ENCODE results near the gene ASTN2. TPM values are rescaled to one million over a fixed set of nuclear protein-coding genes. Genes with fewer than 3 reads are reported as not detected.

Gene ASTN2
- total RNA-seq, 6 experiments from 2014 or later, result 0.91 to 3.1 (median 2.5) TPM

DNA sequence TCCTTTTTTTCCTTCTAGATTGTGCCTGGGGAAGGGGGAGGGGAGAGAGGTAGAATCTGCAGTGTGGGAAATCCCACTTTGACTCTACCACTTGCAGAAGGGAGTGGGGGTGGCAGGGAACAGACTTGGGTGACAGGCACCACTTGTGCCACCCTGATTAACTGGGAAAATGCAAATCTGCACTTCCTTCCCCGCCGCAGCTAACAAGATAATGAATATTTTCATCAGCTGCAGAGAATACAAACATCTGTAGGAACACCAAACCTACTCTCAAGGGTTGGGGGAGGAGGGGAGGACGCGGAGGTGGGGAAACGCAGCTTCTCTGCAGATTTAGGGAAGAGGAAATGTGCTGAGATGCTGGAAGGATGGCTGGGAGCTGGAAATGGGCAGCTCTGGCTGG is 654.2 kb downstream of the ASTN2 start:
- intact Hi-C loops (cut with DNase I), result no loop called here
- no peaks in the 10 kb centered on the region for H3K27me3 ChIP-seq

DNA sequence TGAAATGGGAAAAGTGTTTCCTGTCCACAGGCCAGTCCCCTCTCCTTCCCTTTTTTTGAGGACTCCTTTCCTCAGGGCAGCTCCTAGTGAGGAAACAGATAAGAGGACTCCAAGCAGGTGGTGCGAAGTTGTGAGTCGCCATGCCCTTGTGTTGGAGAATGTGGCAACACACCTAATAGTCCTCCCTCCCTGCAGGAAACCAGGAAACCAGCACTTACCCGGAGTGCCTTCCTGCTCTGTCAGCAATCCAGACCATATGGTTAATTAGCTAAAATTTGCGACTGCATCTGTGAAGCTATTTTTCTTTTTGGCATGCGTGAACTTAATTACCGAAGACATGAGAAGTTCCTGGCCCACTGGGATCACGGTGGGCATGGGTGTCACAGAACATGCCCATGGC is 657.8 kb downstream of the ASTN2 start:
- H3K4me1 ChIP-seq, result no peaks in the 10 kb centered on the region
- TF ChIP-seq, protein P1, sequence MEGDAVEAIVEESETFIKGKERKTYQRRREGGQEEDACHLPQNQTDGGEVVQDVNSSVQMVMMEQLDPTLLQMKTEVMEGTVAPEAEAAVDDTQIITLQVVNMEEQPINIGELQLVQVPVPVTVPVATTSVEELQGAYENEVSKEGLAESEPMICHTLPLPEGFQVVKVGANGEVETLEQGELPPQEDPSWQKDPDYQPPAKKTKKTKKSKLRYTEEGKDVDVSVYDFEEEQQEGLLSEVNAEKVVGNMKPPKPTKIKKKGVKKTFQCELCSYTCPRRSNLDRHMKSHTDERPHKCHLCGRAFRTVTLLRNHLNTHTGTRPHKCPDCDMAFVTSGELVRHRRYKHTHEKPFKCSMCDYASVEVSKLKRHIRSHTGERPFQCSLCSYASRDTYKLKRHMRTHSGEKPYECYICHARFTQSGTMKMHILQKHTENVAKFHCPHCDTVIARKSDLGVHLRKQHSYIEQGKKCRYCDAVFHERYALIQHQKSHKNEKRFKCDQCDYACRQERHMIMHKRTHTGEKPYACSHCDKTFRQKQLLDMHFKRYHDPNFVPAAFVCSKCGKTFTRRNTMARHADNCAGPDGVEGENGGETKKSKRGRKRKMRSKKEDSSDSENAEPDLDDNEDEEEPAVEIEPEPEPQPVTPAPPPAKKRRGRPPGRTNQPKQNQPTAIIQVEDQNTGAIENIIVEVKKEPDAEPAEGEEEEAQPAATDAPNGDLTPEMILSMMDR (IDR thresholded peaks at IDR 0.05), result no peak
- H3K36me3 ChIP-seq, result no peaks in the 10 kb centered on the region
- ATAC-seq (no peak), DNase-seq (no peak)
- H3K27ac ChIP-seq, result no peak overlapping the region
- no peak overlapping the region for H3K4me3 ChIP-seq
- WGBS (ENCODE audit: insufficient coverage, low coverage, low lambda C conversion rate, missing lambda C conversion rate), result 43% methylated on average over 7 of the region's 7 CpGs
- H3K9me3 ChIP-seq, result no peaks in the 10 kb centered on the region
- intact Hi-C loops (cut with DNase I), result no loop called here
- no peaks in the 10 kb centered on the region for H3K27me3 ChIP-seq

More for the DNA sequence above, 654.2 kb downstream of the ASTN2 start:
- no peak for ATAC-seq
- TF ChIP-seq, protein P1 (IDR thresholded peaks at IDR 0.05), result no peak
- no peak for TF ChIP-seq POLR2A (IDR thresholded peaks at IDR 0.05)
- Histone ChIP-seq H3K36me3 (no peaks in the 10 kb centered on the region), H3K27ac (no peak overlapping the region), H3K4me3 (no peak overlapping the region), H3K4me1 (no peaks in the 10 kb centered on the region), H3K9me3 (no peaks in the 10 kb centered on the region)
- no peak for DNase-seq
- 47% methylated on average over 5 of the region's 5 CpGs for WGBS (ENCODE audit: insufficient coverage, low coverage, low lambda C conversion rate, missing lambda C conversion rate)

- no peak for DNase-seq
- TF ChIP-seq POLR2A (IDR thresholded peaks at IDR 0.05), result no peak
- TF ChIP-seq, protein P1 (IDR thresholded peaks at IDR 0.05), result no peak
- Histone ChIP-seq H3K27ac (no peak overlapping the region), H3K9me3 (no peaks in the 10 kb centered on the region), H3K4me1 (no peaks in the 10 kb centered on the region), H3K4me3 (no peak overlapping the region), H3K36me3 (no peaks in the 10 kb centered on the region), H3K27me3 (no peaks in the 10 kb centered on the region)
- 0% methylated on average over 1 of the region's 1 CpG for WGBS (ENCODE audit: insufficient coverage, low coverage, low lambda C conversion rate, missing lambda C conversion rate)
- no peak for ATAC-seq
- intact Hi-C loops (cut with DNase I), result no loop called here
Measured at GRCh38 chr9:116753389-116753788, 661.5 kb downstream of the ASTN2 start.

GRCh38 chr9:116750510-116750909 is 664.3 kb downstream of the ASTN2 start:
- TF ChIP-seq POLR2A (IDR thresholded peaks at IDR 0.05), result no peak
- TF ChIP-seq, protein P1 (IDR thresholded peaks at IDR 0.05), result no peak
- Histone ChIP-seq H3K9me3 (no peaks in the 10 kb centered on the region), H3K27ac (no peak overlapping the region), H3K4me3 (no peak overlapping the region), H3K36me3 (no peaks in the 10 kb centered on the region), H3K4me1 (no peaks in the 10 kb centered on the region), H3K27me3 (no peaks in the 10 kb centered on the region)
- ATAC-seq (no peak), DNase-seq (no peak)
- WGBS (ENCODE audit: insufficient coverage, low coverage, low lambda C conversion rate, missing lambda C conversion rate), result 84% methylated on average over 2 of the region's 2 CpGs
- intact Hi-C loops (cut with DNase I), result no loop called here

- no peaks in the 10 kb centered on the region for H3K27me3 ChIP-seq
- WGBS (ENCODE audit: insufficient coverage, low coverage, low lambda C conversion rate, missing lambda C conversion rate), result 16% methylated on average over 2 of the region's 2 CpGs
- H3K4me1 ChIP-seq, result no peaks in the 10 kb centered on the region
- intact Hi-C loops (cut with DNase I), result loop anchor here in 1 of 2 donors (10.0 kb wide), 1 partner anchor 105 kb away; no protein-coding TSS in a partner anchor
- DNase-seq (no peak), ATAC-seq (no peak)
- TF ChIP-seq, protein P1 (IDR thresholded peaks at IDR 0.05), result no peak
- no peak for TF ChIP-seq POLR2A (IDR thresholded peaks at IDR 0.05)
- no peaks in the 10 kb centered on the region for H3K9me3 ChIP-seq
- H3K27ac ChIP-seq, result no peak overlapping the region
- H3K4me3 ChIP-seq, result no peak overlapping the region
- H3K36me3 ChIP-seq, result no peaks in the 10 kb centered on the region
Measured at GRCh38 chr9:116749772-116750171, 665.1 kb downstream of the ASTN2 start.

All from right lobe of liver (tissue), 6 donors.